GM19463 (cell line): ENCODE data around the gene FER1L5.
"Not testable (repeated sequence)": the region's sequence is repeated elsewhere in the genome, so short reads cannot be mapped to it uniquely, and the experiment has no call there.

Experiments
- ATAC-seq: cut with Tn5 transposase; IDR thresholded peaks from one replicate; pipeline ENCODE4 v1.9.1; 2021; ENCODE audit warnings: mild to moderate bottlenecking, moderate library complexity; ENCODE audit not compliant: unreplicated experiment

The FER1L5 gene

DNA sequence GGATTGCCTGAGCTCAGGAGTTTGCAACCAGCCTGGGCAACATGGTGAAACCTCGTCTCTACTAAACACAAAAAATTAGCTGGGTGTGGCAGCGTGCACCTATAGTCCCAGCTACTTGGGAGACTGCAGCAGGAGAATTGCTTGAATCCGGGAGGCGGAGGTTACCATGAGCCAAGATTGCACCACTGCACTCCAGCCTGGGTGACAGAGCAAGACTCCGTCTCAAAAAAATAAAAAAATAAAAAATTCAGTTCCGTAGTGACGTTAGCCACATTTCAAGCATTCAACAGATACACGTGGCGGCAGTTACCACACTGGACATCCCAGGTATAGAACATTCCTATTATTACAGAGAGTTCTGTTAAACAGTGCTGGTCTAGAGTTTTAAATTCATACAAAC, 8.9 kb upstream of the FER1L5 start:
- ATAC-seq = no peak

DNA sequence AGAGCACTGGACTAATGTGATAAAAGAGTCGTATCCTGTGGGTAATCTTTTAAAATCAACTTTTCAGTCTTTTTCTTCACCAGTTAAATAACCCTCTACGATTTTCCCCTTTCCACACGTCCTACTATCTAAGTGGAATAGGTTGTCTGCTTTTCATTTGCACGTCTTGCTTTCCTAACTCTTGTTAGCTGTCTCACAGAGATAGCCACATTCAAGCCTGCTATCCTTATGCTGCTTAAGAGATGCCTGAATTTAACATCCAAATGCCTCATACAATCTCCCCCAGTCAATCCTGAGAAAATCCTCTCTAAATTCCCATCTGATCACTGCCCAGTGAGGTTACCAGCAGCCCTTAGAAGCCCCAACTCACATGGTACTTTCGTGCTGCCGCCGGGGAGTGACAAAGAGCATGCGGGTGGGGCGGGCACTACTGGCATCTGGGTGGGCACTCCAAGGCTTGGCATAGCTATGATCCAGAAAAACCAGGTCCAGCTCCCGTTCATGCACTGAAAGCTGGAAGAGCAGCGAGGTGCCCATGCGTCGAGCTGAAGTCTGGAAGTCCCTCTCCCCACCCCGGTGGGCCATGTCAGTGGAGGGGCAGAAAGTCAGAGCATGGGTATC, 5.9 kb upstream of the FER1L5 start:
- ATAC-seq = no peak

DNA sequence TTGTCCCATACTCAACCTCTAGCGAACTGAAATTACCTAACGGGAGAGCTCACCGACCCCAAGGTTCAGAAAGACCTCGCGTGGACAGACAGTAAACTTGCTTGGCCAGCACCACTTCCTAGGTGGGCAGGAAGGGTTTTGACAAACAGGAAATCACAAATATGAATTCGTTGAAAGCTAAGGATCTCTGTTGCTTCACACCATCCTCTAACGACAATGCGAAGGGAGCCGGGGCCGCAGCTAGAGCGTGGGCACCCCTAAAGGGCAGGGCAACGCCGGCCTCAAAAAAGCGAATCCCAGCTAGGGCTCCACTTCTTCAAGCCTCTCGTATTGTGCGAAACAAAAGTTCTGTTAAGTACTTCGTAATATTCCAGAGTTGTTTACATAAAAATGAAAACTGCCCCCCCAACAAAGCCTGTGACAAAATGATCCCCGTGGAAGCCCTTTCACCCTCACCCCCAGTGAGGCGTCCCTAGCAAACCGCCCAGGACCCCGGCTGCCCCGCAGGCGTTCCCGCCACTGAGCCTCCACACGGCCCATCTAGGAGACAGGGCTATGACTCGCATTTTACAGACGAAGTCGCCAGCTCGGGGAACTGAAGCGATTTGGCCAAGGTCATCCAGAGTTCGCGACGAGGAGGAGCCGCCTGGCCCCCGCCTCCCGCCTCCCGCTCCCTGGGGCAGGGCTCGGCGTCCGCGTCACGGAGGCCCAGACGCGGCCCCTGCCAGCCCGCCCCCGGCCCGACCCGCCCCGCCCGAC, 5.0 kb upstream of the FER1L5 start:
- ATAC-seq = peak; percentile 83

DNA sequence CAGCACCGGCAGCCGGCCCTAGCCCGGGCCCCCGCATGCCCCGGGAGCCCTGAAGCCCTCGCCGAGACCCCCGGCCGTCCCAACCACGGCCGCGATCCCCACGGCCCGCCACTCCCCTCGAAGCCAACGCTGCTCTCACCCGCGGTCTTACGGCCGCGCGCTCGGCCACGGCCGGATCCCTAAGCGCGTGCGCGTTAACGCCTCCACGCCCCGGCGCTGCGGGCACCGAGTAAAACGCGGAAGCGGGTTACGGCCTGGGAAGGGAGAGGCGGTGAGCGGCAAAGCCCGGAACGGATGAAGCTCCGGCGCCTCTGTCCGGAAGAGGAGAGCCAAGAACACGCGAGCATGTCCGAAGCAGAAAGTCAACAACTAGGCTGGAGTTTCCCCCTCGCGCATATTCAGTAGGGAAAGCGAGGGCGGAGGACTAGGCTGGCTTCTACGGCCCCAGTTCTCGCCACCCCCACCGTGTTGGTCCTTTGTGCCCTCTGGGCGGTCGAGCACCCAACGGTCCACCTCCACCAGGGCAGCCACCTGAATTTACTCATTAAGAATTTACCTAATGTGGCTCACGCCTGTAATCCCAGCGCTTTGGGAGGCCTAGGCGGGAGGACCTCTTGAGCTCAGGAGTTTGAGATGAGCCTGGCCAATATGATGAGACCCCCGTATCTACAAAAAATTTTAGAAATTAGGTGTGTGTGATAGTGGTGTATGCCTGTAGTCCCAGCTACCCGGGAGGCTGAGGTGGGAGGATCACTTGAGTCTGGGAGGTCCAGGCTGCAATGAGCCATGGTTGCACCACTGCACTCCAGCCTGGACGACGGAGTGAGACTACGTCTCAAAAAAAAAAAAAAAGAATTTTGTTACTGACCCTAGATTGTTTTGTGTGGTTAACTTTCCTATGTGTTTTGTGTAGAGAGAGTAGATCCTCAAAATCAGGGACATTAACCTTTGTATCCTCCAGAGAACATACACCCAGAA, 4.1 kb upstream of the FER1L5 start, which contains the start of gene KANSL3:
Gene KANSL3 (minus strand): TSS at position 169 of the 978 bp plus-strand sequence. CDS start 1,177 bp downstream, outside the sequence.
- ATAC-seq = peak; percentile 71

DNA sequence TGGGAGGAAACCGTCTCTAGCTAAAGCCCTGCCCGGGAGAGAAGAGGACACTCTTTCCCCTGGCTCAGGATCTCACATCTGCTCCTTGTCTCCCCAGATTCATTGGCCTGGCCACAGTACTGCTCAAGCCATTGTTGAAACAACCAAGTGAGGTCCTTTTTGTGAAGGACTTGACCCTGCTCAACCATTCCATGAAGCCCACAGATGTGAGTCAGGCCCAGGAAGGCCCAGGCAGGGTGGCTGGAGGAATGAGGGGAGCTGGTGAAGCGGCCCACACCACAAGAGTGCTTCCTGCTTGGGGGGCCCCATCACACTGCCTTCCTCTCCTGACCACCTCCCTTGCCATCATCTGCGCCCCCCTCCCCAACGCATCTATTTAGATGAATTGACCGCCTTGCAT, 5.1 kb downstream of the FER1L5 start:
- no peak for ATAC-seq

DNA sequence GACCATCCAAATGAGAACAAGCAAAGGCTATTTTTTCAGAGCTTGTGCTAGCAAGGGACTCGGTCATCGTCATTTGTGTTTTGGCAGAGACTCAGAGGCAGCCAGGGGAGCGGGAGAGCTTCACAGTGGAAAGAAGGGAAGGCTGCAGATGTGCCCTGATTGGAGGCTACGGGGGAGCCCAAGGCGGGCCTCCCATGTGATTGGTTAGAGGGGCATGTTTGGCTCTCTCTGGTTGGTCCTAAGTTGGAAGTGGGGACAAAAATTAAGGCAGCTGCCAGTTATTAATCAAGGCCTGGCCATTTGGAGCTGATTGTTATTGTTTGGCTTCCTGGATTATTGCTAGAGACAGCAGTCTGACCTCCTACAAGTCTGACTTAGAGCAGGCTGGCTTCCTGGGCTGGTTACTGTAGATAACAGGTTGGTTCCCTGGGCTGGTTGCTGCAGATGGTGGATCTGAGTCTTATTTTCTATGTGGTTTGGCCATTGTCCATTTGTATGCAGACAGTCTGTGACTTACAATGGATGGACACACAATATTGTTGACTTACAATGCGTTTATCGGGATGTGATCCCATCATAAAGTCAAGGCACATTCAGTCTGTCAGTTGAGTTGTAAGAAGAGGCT, 5.9 kb downstream of the FER1L5 start:
- no peak for ATAC-seq

DNA sequence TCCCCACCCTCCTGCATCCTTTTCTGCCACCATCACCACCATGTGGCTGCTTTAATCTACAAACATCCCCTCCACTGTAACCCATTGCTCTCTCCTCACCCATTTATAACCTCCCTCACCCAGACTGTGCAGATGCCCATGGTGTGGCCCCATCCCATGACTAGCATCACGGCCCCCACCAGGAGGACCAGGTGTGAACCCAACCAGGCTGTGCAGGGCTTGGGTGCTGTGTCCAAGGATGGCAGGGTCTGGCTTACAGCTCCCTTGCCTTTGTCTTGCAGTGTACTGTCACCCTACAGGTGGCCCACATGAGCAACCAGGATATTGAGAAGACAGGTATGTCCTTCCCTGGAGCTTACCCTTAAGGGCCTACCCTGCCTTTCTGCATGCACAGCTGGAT, 6.8 kb downstream of the FER1L5 start:
- ATAC-seq = no peak

DNA sequence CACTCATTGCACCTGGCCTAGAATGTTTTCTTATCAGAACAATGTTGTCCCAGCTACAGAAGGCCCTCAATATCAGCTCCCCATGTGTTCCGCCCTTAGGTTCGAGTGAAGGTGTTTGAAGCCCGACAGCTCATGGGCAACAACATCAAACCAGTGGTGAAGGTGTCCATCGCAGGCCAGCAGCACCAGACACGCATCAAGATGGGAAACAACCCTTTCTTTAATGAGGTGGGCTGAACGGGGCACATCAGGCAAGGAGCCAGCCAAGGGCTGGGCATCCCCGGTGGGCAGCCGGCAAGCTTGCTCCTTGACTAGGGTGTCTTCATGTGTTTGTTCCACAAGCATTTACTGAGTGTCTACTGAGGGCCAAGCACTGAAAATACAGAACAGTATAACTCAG, 9.2 kb downstream of the FER1L5 start:
- no peak for ATAC-seq

DNA sequence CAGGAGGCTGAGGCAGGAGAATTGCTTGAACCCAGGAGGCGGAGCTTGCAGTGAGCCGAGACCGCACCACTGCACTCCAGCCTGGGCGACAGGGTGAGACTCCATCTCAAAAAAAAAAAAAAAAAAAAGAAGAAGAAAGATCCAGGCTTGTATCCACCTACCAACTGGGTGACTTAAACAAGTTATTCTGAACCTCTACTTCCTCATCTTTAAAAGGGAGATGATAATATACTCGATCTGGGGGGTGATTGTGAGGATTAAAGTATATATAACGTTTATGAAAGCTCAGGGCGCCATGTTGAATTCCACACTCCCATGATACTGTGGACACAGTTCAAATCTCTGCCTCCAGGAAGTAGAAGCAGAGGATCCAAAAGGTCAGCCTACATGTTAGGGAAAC, 12.2 kb downstream of the FER1L5 start:
- ATAC-seq = not testable (repeated sequence)

DNA sequence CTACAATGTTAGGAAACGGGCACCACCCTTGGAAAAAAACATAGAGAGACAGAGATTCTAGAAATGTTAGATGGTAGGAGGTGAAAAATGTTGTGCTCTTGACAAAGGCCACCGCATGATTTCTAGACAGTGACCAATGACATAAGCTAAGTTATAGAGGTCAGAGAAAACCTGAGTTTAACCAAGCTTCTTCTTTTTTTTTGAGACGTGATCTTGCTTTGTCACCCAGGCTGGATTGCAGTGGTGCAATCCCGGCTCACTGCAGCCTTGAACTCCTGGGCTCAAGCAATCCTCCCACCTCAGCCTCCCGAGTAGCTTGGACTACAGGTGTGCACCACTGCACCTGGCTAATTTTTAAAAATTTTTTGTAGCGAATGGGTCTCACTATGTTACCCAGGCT, 13.0 kb downstream of the FER1L5 start:
- ATAC-seq = no peak

DNA sequence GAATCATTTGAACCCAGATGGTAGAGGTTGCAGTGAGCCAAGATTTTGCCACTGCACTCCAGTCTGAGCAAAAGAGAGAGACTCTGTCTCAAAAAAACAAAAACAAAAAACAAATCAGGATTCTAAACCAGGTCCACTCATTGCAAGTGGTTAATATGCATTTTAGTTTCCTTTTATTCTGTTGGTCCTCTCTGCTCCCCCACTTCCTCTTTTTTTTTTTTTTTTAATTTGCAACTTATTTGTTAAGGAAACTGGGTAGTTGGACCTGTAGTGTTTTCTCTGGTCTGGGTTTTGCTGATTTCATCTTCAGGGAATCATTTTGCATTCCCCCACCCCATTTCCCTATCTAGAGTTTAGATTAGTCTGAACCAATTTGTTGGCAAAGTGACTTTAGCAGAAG, 14.0 kb downstream of the FER1L5 start:
- ATAC-seq = no peak

DNA sequence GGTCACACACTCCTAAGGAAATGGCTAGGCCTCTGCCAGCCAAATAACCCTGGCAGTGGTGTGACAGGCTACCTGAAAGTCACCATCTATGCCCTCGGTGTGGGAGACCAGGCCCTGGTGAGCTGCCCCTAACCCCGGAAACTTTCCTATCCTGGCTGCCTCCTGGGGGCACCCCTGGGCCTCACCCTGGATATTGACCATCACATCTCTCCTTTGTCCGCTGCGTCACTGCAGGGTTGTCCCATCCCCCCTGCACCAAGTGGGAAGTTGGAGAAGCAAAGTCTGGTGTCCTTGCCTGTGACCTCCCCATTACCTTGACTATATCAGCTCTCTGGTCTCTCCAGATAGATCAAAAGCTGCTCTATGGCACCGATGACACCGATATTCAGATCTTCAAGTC, 18.8 kb downstream of the FER1L5 start:
- no peak for ATAC-seq

DNA sequence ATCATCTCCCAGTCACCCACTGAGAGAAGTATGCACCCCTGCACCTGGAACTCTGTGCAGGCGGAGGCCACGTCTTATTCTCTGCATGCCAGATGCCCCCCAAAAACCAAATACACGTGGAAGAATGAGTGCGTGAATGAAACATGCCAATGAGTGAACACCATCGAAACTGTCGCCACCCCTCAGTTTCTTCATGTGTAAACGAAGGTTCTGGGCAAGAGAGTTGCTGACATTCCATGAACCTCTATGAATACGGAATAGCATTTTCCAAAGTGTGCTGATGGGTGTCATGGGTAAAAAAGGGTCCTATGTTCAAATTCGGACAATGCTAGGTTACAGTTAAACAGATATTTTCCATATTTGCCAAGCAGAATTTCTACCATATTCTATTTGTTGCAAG, 19.8 kb downstream of the FER1L5 start:
- ATAC-seq = no peak

DNA sequence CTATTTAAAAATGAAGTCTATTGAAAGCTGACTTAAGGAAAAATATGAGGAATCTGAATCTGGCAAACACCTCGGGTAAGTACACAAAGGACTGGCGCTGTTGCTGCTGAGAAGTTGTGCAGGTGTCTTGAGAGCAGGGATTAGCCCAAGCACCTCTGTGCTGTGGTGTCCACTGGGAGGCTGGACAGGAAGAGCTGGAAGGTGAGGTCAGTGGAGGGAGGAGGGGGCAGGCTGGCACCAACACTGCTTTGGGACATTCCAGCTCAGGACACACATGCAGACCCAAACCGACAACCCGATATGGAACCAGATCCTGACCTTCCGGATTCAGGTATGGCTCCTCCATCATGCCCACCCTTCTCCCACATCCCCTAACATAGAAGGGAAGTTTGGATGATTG, 20.6 kb downstream of the FER1L5 start:
- ATAC-seq = no peak

DNA sequence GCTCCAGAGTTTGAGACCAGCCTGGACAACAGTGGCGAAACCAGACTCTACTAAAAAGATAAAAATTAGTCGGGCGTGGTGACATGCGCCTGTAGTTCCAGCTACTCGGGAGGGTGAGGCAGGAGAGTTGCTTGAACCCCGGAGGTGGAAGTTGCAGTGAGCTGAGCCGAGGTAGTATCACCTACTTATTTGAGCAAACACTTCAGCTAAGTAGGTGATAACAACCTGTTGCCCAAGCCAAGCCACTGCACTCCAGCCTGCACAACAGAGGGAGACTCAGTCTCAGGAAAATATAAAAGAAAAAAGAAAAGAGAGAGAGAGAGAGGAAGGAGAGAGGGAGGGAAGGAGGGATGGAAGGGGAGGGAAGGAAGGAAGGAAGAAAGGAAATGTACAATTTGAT, 21.3 kb downstream of the FER1L5 start:
- ATAC-seq = no peak

DNA sequence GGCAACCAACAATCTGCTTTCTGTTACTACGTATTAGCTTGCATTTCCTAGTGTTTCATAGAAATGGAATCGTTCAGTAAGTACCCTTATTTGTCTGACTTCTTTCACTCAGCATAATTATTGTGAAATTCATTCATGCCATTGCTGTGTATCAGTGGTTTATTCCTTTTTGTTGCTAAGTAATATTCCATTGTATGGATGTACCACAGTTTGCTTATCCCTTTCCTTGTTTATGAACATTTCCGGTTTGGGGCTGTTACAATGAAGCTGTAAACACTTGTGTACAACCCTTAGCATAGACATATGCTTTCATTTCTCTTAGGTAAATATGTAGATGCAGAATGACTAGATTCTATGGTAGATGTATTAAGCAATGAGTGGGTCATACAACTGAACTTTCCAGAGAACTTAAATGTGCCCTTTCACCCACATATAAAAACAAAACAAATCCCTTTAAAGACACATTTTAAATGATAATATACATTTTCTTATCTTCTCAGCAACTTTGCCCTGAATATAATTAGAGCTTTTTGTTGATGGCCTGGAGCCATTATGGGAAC, 21.9 kb downstream of the FER1L5 start:
- ATAC-seq = no peak

DNA sequence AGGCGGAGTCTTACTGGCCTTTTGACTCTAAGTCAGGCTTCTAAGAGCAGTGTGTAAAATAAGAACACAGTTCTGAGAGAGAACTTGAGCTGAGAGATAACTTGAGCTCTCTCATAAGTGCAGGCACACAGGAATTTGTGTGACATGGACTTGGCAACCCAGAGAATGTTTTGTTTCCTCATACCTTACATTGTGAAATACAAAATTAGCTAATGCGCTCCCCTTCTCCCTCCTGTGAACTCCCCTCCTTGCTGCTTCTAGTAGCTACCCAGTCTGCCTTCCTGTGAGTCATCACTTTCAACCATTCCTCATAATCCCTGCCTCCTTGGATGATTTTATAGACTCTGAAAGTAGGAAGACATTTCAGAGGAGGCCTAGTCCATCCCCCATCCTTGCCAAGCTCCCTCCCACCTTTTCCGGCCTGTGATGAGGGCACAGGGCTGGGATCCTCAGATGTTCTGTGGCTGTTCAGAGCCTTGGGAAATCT, 22.6 kb downstream of the FER1L5 start:
- no peak for ATAC-seq

DNA sequence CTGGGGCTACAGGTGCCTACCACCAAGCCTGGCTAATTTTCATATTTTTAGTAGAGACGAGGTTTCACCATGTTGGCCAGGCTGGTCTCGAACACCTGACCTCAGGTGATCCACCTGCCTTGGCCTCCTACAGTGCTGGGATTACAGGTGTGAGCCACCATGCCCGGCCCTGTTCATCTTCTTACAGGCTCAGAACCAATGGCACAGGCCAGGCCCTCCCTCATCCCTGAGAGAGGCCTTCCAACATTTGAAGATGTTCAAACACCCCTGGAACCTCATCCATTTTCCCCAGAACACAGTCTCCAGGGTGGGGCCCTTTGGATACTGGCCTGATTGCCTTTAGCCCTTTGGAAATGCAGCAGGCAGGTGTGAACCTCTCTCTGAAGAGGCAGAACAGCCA, 23.2 kb downstream of the FER1L5 start:
- not testable (repeated sequence) for ATAC-seq

DNA sequence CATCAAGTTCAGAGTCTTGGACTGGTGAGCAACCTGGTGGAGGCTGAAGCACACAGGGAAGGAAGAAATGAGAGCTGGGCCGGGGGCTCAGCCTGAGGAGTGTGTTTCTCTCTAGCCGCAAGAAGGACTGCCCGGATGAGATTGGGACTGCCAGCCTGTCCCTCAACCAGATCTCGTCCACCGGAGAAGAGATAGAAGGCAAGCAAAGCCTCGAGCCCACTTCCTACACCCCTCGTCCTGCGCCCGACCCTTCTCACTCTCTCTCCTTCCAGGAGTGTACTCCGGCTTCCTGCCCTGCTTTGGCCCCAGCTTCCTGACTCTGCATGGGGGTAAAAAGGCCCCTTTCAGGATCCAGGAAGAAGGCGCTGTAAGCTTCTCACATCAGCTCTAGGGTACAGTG, 26.2 kb downstream of the FER1L5 start:
- ATAC-seq = no peak

DNA sequence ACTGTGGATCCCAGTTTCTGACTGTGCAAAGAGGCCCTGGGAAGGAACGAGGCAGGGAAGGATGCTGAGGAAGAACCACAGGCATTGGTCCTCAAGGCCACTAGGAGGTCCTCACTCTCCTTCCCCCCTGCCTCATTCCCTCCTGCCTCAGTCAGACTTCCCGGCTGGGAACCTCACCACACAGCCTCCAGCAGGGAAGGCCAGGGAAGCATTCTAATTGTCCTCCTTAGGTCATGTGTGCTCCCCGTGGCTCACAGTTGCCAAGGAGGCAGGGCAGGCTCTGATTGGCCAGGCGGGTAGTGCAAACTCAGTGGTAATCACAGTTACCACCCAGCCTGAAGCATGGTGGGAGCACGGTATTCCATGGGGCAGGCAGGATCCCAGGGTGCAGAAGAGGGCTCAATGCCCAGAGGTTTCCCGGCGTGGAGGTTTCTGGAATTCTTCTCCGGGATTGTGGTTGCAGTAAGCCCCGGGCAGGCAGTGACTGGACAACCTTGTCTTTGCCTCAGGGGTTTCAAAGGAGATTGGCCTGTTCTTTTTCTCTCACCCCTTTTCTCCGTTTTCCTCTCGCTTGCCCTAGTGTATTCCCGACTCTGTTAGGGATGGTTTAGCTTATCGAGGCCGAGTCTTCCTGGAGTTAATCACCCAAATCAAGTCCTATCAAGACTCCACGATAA, 27.1 kb downstream of the FER1L5 start:
- ATAC-seq = no peak
